COR-L47 (cell line): ENCODE data around the gene RBFOX1.
"Not testable (repeated sequence)": the region's sequence is repeated elsewhere in the genome, so short reads cannot be mapped to it uniquely, and the experiment has no call there.

Source experiments
- DNase-seq: peaks from one replicate; lab custom pipeline; 2025; lab: John Stamatoyannopoulos, UW

RBFOX1 gene

DNA sequence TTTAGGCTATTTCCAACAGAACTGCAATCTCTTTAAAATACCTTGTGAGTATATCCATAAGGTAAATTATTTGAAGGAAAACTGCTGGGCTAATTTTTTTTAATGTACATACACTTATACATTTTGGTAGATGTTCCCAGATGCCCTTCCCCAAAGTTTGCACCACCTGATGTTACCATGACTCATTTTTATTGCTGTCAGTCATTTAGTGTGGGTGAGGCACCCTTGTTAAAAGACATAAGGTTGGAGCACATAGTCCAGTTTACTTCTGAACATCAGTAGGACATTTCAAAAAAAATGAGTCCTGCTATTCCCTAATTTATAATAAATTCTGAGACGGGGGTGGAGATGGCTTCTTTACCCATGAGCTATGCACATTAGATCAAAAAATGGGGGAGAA lies 138.6 kb downstream of the RBFOX1 start:
- no peak for DNase-seq

GRCh38 chr16:7482032-7482431 lies 149.4 kb downstream of the RBFOX1 start:
- peak; percentile 33 for DNase-seq

DNA sequence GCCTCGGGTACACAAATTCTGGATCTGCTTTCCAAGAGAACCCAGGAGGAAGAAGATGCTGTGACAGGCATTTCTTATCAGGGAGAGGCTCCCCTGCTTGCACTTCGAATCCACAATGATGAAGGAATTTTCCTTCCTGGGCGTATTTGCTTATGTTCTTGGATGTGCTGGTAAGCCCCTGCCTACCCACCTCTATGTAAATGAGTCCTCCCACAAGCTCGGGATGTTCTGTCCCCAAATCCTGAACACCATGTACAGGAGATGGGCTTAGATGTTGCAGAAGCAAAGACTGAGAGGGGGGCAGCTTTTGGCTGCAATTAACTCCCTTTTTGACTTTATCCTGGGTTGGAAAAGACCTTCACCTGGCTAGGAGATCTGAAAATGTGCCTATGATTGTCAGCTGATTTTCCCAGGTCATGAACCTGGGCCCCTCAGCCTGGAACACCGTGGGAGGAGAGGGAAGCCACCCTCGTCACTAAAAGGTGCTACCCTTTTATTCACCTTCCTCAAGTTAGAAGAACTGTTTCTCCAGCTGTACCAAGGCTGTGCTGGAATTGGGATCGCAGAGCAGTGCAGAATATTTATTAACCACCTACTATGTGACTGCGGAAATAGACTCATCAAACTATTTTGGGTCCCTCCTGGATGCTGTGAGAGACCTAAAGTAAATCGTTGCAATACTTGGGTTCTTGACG lies 150.1 kb downstream of the RBFOX1 start:
- no peak for DNase-seq

GRCh38 chr16:7487574-7488323 lies 155.1 kb downstream of the RBFOX1 start:
- no peak for DNase-seq

DNA sequence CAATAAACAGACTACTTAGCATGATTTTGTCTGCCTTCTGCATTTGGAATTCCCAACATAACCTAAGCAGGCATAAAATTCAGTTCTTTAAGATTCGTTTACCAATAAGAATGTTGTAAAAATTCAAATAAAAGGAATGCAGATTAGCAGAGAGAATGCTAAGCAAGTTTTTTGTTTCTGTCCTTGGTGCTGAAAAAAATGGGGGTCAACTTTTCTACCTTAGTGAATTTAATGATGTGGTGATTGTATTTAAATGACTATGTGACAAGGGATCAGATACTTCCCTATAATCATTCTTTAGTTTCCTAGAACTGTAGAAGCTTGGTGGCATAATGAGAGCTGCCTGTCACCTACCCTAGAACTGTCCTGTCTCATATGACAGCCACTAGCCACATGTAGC lies 159.5 kb downstream of the RBFOX1 start:
- no peak for DNase-seq

- no peak for DNase-seq
Observed at GRCh38 chr16:7493133-7493532, 160.5 kb downstream of the RBFOX1 start.

DNA sequence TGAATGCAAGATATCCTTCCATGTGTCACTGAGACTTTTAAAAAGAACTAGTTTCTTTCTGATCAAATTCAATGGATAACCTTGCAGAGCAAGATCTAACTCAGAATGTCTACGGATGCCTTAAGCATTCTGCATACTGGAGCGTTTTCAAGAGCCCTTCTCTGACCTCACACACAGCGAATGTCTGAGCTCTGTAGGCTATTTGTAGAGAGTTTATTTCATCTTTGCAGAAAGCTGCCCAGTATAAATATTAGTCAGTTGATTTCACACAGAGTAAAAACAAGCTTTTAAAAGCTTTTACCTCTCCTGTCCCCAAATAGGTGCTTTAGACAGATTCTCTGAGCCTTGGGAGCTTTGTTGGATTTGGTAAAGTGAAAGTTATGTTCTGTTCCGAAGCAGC lies 165.0 kb downstream of the RBFOX1 start:
- DNase-seq: no peak

DNA sequence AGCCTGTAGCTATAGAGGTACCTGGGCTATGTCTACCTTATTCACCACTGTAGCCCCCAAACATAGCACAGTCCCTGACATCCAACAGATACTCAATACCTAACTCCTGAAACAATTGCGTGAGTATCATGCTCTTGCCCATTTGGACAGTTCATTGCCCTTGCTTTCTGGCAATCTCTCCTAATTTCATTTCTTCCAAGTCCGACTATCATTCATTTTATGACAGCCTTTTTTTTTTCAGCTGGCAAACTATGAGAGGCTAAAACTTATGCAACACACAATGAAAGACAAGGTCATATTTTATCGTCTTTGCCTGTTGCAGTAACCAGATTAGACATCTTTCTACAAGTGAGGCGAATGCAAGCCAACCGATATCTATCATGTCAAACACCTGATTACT lies 169.2 kb downstream of the RBFOX1 start:
- DNase-seq: no peak

GRCh38 chr16:7502591-7503157 lies 170.0 kb downstream of the RBFOX1 start:
- not testable (repeated sequence) for DNase-seq

- DNase-seq: no peak
Observed at GRCh38 chr16:7503666-7504065, 171.0 kb downstream of the RBFOX1 start.

- no peak for DNase-seq
Observed at GRCh38 chr16:7504844-7505243, 172.2 kb downstream of the RBFOX1 start.

GRCh38 chr16:7505495-7505894 lies 172.8 kb downstream of the RBFOX1 start:
- DNase-seq: no peak

DNA sequence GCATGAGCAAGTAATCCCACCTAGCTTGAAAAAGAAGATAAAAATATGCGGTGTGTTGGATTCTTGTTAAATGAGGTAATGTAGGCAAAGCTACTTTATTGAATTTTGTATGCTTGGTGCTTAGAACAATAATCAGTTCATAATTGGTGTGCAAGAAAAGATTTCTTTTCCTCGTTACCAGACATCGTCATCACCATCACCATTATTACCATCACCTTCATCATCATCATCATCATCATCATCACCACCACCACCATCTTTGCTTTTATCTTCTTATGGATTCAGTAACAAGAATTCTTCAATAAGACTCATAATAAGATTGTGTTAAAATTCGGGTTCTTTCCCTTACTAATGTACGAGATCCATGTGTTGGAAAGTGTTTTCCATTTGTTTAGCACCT lies 173.7 kb downstream of the RBFOX1 start:
- DNase-seq: no peak

DNA sequence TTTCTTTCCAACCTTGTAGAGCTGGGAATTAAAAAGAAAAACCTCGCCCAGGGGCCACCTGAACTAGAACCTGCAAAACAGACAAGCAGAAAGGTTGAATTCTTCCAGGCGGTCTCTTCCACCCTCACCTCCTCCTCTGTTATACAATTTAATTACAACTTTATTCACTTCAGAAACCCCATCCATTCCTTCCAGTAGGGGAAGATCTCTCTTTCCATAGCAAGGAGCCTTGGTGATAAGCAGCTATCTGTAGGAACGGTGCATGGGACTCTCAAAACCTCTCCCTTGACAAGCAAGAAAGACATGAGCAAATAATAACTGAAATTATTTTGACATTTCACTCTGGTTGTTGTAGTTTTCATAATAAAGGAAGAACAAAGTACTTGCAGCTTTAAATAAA lies 176.0 kb downstream of the RBFOX1 start:
- DNase-seq: no peak

DNA sequence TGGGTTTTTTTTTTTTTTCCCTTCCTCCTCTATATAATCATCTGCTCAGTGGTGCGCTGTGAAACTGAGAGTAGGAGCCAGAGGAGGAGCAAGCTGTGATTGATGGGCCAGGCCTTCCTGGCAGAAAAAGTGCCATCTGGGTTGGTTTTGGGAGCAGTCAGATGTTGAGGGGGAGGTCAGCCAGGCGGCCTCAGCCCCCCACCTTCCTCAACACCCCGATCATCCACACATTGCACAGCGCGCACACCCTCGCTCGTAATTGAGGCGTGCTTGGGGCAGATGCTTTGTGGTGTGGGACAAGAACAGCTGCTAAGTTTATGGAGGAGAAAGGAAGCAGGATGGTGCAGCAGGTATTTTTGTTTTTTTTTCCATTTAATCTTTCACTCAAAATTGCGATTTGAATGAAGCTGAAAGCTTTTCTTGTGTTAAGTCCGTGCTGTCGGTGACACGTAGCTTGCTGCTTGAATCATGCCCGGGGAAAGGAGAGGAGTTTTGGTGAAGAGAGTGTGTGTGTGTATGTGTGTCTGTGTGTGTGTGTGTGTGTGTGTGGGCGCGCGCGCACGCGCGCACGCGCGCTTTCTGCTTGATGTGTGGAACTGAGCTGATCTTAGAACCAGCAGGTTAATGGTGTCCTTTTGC lies 177.4 kb downstream of the RBFOX1 start:
- DNase-seq: no peak

GRCh38 chr16:7511549-7512260 lies 179.1 kb downstream of the RBFOX1 start:
- no peak for DNase-seq

- no peak for DNase-seq
Observed at GRCh38 chr16:7512503-7512902, 179.9 kb downstream of the RBFOX1 start.

- DNase-seq: peak; percentile 15
Observed at GRCh38 chr16:7513429-7513828, 180.8 kb downstream of the RBFOX1 start.

DNA sequence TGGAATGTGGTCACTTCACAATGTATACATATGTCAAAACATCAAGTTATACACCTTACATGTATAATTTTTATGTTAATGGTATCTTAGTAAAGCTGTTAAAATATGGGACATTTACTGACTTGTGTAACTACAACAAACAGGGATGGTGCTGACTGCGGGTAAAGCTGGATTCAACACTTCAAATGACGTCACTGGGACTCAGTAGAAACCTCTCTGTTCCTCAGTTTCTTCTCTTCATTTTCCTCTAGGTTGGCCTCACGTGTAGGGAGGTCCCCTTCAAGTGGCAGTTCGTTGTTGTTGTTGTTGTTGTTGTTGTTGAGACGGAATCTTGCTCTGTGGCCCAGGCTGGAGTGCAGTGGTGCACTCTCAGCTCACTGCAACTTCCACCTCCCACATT lies 182.9 kb downstream of the RBFOX1 start:
- no peak for DNase-seq

DNA sequence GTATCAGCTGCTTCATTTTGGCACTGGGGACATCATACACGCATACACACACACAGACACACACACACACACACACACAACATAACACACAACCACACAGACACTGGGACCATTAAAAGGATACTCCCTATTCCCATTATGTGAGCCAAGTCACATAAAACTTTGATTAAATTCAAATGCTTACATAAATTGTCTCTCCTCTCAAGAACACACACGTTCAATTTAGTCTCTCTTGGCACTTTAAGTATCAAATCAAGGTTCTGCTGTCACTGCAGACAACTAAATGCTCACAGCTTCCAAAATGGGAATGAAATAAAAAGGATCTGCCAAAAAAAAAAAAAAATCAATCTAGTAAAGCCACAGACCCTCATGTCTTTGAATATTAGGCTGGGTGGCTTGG lies 184.9 kb downstream of the RBFOX1 start:
- no peak for DNase-seq

- no peak for DNase-seq
Observed at GRCh38 chr16:7518158-7518557, 185.5 kb downstream of the RBFOX1 start.

DNA sequence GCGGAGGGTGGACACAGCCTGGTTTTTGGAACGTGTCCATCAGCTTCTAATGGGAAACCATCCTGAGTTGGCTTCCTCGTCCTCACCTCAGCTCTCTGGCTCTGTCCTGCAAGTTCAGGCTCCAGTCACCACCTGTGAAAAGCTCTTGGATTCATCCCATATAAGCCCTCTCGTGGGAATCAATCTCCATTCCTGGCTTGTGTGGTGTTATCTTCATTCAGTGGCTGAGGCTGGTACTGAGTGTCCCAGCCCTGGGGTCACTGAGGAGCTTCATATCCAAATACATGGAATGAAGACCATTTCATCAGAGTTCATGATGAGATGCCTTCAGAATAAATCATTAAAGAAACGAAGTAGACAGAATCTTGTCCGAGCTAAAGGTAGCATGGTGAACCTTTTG lies 189.2 kb downstream of the RBFOX1 start:
- DNase-seq: no peak
